Stimulated activated CD8-positive, alpha-beta memory T cell treated with anti-CD3 and anti-CD28 coated beads, Interleukin-4, amount 100 ng/mL, for 24 hours (primary cell): Measurements from ENCODE around the gene TTC34.

Experiments used
- DNase-seq: peaks from one replicate; pipeline ENCODE4 v3.0.0-alpha.2; 2020; ENCODE audit warnings: low read depth

Gene TTC34

DNA sequence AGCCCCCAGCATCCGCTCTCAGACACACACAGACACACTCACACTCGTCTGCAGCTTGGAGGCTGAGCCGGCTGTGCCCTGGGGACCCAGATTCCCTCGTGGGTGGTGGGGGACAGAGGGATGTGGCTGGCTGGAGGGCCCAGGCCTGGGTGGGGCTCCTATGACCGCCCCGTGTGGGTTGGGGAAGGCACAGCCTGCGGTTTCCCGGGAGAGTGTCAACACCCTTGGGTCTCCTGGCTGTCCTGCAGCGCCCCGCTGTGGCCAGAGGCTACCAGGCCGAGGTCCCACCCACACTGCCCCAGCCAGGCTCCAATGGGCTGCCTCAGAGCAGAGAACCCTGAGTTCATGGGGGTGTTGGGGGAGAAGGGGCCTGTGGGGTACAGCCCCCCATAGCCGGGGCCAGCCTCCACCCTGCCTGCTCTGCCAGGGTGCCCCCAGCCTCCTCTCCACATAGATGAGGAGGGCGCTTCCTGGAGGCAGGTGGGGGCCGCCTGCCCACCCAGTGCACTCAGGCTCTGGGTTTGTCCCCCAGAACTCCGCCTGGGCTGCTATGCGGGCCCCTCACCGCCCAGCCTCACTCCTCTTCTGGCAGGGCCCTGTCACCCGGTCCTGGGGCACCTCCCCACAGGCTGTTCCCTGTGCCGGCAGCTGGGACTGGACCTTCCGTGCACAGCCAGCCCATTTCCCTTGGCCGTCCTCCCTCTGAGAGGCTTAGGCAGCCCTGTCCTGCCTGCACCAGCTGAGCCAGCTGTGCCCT is at the start of gene TTC34:
Gene TTC34 (minus strand): TSS at position 159 of the 757 bp plus-strand sequence. CDS start 866 bp downstream, outside the sequence.
- peak; percentile 8 for DNase-seq

- no peak for DNase-seq
Measured at GRCh38 chr1:2850502-2850901, 49.0 kb upstream of the TTC34 start.

GRCh38 chr1:2848006-2848670 is 46.6 kb upstream of the TTC34 start:
- DNase-seq = no peak

- DNase-seq = no peak
Measured at GRCh38 chr1:2847086-2847985, 45.8 kb upstream of the TTC34 start.

DNA sequence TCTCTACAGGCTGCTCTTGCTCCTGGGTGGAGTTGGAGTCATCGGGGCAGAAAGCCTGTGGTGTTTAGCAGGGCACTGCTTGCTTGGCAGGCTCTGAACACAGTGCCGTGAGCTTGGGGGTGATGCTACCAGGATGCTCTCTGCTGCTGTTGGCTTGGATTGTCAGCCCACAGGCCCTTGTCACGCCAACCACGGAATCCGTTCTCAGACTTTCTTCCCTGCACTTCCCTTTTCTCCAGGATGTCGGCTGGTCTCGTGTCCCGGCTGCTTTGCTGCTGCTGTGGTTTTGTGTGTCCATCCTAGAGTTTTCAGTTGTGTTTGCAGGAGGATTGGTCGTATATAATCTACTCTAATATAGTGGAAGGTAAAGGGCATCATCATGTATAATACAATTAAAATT is 44.4 kb upstream of the TTC34 start:
- DNase-seq = no peak

DNA sequence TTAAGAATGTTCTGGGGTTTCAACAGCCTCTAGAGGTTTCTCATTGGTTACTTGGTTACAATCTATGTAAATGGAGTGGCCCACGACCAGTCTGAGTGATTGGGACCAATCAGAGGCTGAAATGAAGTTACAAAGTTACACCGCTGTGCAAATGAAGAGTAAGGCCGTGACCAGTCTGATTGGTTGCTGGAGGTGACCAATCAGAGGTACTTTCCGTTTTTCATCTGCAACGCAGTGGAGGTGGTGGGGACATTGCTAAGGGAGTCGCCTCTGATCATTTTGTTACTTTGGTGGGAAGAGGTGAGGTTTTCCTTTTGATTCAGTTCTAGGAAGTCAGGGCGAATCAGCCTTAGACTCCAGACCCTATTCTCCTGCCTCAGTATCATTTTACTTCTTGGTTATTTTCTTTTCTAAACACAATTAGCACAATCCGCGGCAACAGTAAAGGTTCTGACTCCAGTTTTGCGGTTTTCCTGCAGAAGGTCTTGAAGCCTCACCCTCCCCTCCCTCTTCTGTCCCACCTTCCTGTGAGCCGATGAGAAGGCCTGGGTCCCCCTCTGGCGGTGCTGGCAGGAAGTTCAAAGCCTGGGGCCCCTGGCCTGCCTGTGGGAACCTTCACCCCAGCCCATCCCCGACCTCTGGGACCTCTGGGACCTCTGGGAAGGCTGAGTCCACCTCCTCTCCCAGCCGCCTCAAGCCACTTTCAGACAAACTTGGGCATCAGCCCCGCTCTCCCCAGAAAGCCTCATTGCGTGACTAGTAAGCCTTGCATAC is 38.7 kb upstream of the TTC34 start:
- DNase-seq = peak; percentile 33

DNA sequence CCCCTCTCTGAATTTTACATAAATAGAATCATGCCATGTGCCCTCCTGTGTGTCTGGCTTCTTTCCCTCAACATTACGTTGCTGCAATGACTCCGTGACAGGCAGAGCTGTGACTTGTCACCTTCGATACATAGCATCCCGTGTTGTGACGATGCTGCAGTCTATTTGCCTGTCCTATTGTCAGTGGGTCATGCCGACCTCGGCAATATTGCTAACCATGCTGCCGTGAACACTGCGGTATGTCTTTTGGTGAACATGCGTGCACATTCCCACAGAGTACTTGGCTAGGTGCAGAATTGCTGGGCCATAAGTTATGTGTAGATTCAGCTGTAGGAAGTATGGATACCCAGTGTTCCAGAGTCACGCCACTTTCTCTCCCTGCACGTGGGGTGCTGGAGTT is 36.3 kb upstream of the TTC34 start:
- no peak for DNase-seq

- no peak for DNase-seq
Measured at GRCh38 chr1:2837316-2837715, 35.8 kb upstream of the TTC34 start.

- DNase-seq = no peak
Measured at GRCh38 chr1:2836333-2836970, 35.0 kb upstream of the TTC34 start.

DNA sequence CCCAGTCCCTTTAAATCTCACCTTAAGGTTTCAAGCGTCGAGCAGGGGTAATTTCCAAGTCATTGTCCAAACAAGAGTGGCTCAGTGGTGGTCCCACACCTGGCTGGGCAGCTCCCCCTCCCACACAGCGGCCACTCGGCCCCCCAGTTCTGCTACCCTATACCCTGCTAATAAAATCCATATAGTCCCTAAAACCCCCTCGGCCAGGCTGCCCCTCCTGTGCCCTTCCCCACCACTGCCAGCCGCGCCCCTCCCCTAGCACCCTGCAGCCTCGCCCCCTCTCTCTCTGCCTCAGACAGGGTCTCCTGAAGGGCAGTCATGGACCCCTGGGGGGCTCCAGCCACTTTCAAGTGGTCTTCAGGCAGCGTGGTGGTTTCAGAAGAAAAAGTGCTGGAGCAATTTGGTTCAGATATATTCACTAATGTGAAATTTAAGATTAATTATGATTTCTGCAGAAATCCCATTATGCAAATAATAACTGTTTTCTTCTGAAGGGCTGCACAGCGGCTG is 34.2 kb upstream of the TTC34 start:
- DNase-seq = no peak

- DNase-seq = no peak
Measured at GRCh38 chr1:2834741-2835564, 33.5 kb upstream of the TTC34 start.

DNA sequence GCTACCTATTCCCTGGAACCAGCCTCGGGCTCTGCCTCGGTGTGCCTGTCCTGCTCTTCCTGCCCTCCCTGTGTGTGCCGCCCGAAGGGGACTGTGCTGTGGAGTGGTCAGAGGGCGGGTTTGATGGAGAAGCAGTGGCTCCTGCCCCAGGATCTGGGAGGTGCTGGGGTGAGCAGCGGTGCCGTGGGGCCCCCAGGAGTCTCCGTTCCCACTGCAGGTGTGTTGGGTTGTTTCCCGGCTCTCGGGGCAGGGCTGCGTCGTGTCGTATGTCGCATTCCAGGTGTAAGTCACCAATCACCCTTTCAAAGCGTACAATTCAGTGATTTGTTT is 32.6 kb upstream of the TTC34 start:
- DNase-seq = no peak

- no peak for DNase-seq
Measured at GRCh38 chr1:2833454-2834145, 32.1 kb upstream of the TTC34 start.

- DNase-seq = no peak
Measured at GRCh38 chr1:2832506-2833453, 31.3 kb upstream of the TTC34 start.

GRCh38 chr1:2831596-2832212 is 30.2 kb upstream of the TTC34 start:
- DNase-seq = no peak

- DNase-seq = no peak
Measured at GRCh38 chr1:2830761-2831425, 29.4 kb upstream of the TTC34 start.

- DNase-seq = no peak
Measured at GRCh38 chr1:2829846-2830615, 28.5 kb upstream of the TTC34 start.
